ENCODE results near the gene TM7SF3.

The TM7SF3 gene

DNA sequence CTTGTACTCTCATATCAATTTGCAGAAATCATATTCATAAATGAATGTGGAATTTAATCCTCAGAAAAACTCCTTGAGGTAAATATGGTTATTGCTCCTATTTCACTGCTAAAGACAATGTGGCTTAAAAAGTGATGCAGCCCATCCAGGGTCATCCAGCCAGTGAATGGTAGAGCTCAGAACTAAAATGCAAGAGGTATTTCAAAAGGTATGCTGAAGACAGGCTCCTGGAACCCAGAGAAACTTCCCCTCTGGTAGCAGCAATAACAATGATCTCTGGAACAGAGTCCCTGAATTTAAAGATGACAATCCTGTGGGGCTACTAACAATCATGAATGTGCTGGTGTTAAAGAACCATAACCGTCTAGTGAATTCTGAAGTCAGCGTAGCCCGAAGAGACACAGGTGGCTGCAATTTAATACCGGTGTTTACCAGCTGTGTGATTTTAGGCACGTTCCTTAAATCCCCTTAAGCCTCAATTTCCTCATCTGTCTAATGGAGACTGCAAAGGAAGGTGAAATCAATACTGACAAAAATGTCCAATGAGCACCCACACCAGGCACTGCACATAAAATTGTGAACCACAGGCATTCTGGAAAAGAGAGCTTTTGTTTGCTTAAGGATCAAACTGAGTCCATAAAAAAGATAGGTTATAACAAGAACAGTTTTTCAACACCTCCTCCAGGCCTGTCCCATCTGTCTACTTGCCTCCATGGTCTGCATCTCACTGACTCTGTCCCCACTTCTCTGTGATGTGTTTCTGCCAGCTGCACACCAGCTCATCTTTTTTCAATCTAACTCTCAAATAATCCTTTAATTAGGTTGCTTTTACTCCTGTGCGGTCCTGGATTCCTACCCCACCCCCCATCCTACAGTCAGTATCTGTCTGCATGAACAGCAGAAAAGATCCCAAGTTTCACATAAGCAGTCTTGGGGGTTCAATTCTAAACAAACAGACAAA, 10.5 kb downstream of the TM7SF3 start:
- no peak overlapping the region for H3K4me3 ChIP-seq (ENCODE audit: low read depth, low read length)
- DNase-seq (ENCODE audit: low read depth), result no peak
- TF ChIP-seq CTCF (IDR thresholded peaks at IDR 0.05; ENCODE audit: low read depth, low read length), result no peak
- TF ChIP-seq MYC (IDR thresholded peaks at IDR 0.05; ENCODE audit: low read depth, low read length), result no peak
- no peak for TF ChIP-seq POLR2A (IDR thresholded peaks at IDR 0.05; ENCODE audit: extremely low read depth, insufficient read length)
- no peak for TF ChIP-seq MAX (IDR thresholded peaks at IDR 0.05; ENCODE audit: low read depth, low read length)

- no peak overlapping the region for H3K4me3 ChIP-seq (ENCODE audit: low read depth, low read length)
- TF ChIP-seq MAX (IDR thresholded peaks at IDR 0.05; ENCODE audit: low read depth, low read length), result no peak
- TF ChIP-seq CTCF (IDR thresholded peaks at IDR 0.05; ENCODE audit: low read depth, low read length), result no peak
- TF ChIP-seq MYC (IDR thresholded peaks at IDR 0.05; ENCODE audit: low read depth, low read length), result no peak
- no peak for TF ChIP-seq POLR2A (IDR thresholded peaks at IDR 0.05; ENCODE audit: extremely low read depth, insufficient read length)
These were observed 12.0 kb downstream of the TM7SF3 start for GRCh38 chr12:27002141-27002540.

DNA sequence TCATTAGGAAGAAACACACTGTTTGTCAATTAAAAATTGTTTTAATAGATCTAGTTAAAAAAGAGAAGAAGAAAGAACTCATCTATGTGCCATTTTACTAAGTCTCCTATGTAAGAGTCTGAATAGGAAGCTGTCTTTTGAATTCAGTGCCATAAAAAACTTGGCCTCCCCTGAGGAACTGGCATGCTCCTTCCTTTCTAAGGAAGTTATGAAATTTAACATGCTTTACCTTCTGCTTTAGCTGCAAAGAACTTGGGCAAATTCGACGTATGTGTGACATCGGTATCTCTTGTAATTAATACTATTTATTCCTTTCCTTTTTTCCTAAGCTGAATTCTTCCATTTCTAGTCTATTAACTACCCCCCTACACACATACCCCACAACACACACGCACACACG, 12.5 kb downstream of the TM7SF3 start:
- H3K4me3 ChIP-seq (ENCODE audit: low read depth, low read length), result peak overlapping the region; percentile 9
- peak; percentile 92 for DNase-seq (ENCODE audit: low read depth)
- TF ChIP-seq MYC (IDR thresholded peaks at IDR 0.05; ENCODE audit: low read depth, low read length), result peak; percentile 96
- peak; percentile 90 for TF ChIP-seq MAX (IDR thresholded peaks at IDR 0.05; ENCODE audit: low read depth, low read length)
- no peak for TF ChIP-seq POLR2A (IDR thresholded peaks at IDR 0.05; ENCODE audit: extremely low read depth, insufficient read length)
- TF ChIP-seq CTCF (IDR thresholded peaks at IDR 0.05; ENCODE audit: low read depth, low read length), result no peak

More at GRCh38 chr12:27002141-27002540, 12.0 kb downstream of the TM7SF3 start:
- no peak for DNase-seq (ENCODE audit: low read depth)

GRCh38 chr12:27000961-27001360, 13.2 kb downstream of the TM7SF3 start:
- H3K4me3 ChIP-seq (ENCODE audit: low read depth, low read length), result no peak overlapping the region
- TF ChIP-seq MYC (IDR thresholded peaks at IDR 0.05; ENCODE audit: low read depth, low read length) (0 out of 2 replicates have a peak, but pooled peaks have one; percentile 45), CTCF (IDR thresholded peaks at IDR 0.05; ENCODE audit: low read depth, low read length) (no peak), POLR2A (IDR thresholded peaks at IDR 0.05; ENCODE audit: extremely low read depth, insufficient read length) (no peak), MAX (IDR thresholded peaks at IDR 0.05; ENCODE audit: low read depth, low read length) (0 out of 2 replicates have a peak, but pooled peaks have one; percentile 52)
- DNase-seq (ENCODE audit: low read depth), result peak; percentile 67

DNA sequence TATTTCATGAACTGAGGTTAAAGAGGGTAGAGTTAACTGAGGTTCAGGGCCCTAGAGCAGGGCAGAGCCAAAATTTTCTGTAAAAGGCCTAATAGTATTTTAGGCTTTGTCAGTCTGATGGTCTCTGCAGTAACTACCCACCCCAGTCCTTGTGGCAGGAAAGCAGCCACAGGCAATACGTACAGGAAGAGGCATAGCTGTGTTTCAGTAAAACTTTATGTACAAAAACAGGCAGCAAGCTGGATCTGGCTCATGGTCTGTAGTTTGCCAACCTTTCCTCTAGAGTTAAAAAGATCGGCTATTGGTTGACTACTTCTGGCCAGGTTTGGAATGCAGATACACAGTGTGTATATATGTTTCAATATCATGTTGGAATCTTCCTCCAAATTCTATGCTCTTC, 17.2 kb downstream of the TM7SF3 start:
- no peak for DNase-seq (ENCODE audit: low read depth)
- H3K4me3 ChIP-seq (ENCODE audit: low read depth, low read length), result no peak overlapping the region
- TF ChIP-seq CTCF (IDR thresholded peaks at IDR 0.05; ENCODE audit: low read depth, low read length) (no peak), MAX (IDR thresholded peaks at IDR 0.05; ENCODE audit: low read depth, low read length) (no peak), POLR2A (IDR thresholded peaks at IDR 0.05; ENCODE audit: extremely low read depth, insufficient read length) (no peak), MYC (IDR thresholded peaks at IDR 0.05; ENCODE audit: low read depth, low read length) (no peak)

All from NB4 (cell line).